Suprapubic skin (tissue), 4 donors: ENCODE data around the gene AK4.

Experiments used
- CTCF ChIP-seq, 2 donors: fragments of 200-600 bp in 1 of 2; fragments of 450-650 bp in 1 of 2; sonication (generic) in 1 of 2; IDR thresholded peaks; one replicate each; pipeline ENCODE4 v1.5.1; 2016 to 2019; ENCODE audit warnings: antibody characterized with exemption in 2 of 2, mild to moderate bottlenecking in 1 of 2, moderate library complexity in 1 of 2
- EP300 ChIP-seq: sonication (generic); formaldehyde crosslinking; IDR thresholded peaks from one replicate; pipeline ENCODE4 v1.6.1; 2017; ENCODE audit warnings: antibody characterized with exemption
- POLR2AphosphoS5 ChIP-seq, 3 donors: sonication (generic); formaldehyde crosslinking; IDR thresholded peaks; one replicate each; pipeline ENCODE4 v1.6.1; 2017; ENCODE audit warnings: antibody characterized with exemption in 3 of 3

- no peak for TF ChIP-seq CTCF (IDR thresholded peaks at IDR 0.05)
- TF ChIP-seq EP300 = no peak
- TF ChIP-seq POLR2AphosphoS5 (IDR thresholded peaks at IDR 0.05) = no peak
Observed at GRCh38 chr1:65225179-65225578, 77.2 kb downstream of the AK4 start.
